GM12874 (cell line): Measurements from ENCODE around the gene EFHC1.

Experiments
- CTCF ChIP-seq: IDR thresholded peaks from 2 replicates; pipeline ENCODE4 v1.5.1; 2011; ENCODE audit warnings: low read depth, mild to moderate bottlenecking, control low read depth, low read length, moderate library complexity; ENCODE audit not compliant: insufficient read depth

The EFHC1 gene

GRCh38 chr6:52545406-52546119 lies 125.4 kb downstream of the EFHC1 start:
- no peak for TF ChIP-seq CTCF

- no peak for TF ChIP-seq CTCF
Measured at GRCh38 chr6:52546192-52546591, 126.0 kb downstream of the EFHC1 start.

GRCh38 chr6:52546678-52547077 lies 126.5 kb downstream of the EFHC1 start:
- no peak for TF ChIP-seq CTCF

- TF ChIP-seq CTCF: no peak
Measured at GRCh38 chr6:52547647-52548352, 127.7 kb downstream of the EFHC1 start.

- no peak for TF ChIP-seq CTCF
Measured at GRCh38 chr6:52548353-52548713, 128.2 kb downstream of the EFHC1 start.

GRCh38 chr6:52548999-52549398 lies 128.9 kb downstream of the EFHC1 start:
- TF ChIP-seq CTCF: no peak

- no peak for TF ChIP-seq CTCF
Measured at GRCh38 chr6:52549428-52549827, 129.3 kb downstream of the EFHC1 start.
